ENCODE measurements around the gene TBC1D4. TPM values are rescaled to one million over a fixed set of nuclear protein-coding genes. Genes with fewer than 3 reads are reported as not detected.

The TBC1D4 gene
- total and polyA plus RNA-seq, 10 of the 15 experiments (the other 5 are each of a cell fraction or from before 2014, with no cell fraction given), result 11.0 to 38.6 (median 25.5) TPM

- TF ChIP-seq, protein P1, sequence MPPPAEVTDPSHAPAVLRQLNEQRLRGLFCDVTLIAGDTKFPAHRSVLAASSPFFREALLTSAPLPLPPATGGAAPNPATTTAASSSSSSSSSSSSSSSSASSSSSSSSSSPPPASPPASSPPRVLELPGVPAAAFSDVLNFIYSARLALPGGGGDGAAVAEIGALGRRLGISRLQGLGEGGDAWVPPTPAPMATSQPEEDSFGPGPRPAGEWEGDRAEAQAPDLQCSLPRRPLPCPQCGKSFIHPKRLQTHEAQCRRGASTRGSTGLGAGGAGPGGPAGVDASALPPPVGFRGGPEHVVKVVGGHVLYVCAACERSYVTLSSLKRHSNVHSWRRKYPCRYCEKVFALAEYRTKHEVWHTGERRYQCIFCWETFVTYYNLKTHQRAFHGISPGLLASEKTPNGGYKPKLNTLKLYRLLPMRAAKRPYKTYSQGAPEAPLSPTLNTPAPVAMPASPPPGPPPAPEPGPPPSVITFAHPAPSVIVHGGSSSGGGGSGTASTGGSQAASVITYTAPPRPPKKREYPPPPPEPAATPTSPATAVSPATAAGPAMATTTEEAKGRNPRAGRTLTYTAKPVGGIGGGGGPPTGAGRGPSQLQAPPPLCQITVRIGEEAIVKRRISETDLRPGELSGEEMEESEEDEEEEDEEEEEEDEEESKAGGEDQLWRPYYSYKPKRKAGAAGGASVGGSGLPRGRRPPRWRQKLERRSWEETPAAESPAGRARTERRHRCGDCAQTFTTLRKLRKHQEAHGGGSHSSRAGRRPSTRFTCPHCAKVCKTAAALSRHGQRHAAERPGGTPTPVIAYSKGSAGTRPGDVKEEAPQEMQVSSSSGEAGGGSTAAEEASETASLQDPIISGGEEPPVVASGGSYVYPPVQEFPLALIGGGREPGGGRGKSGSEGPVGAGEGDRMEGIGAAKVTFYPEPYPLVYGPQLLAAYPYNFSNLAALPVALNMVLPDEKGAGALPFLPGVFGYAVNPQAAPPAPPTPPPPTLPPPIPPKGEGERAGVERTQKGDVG (CRISPR knock-in tag; IDR thresholded peaks at IDR 0.05), result no peak
- no peak for TF ChIP-seq E4F1 (IDR thresholded peaks at IDR 0.05; ENCODE audit: borderline replicate concordance, partially characterized antibody)
- no peak for TF ChIP-seq GABPA (IDR thresholded peaks at IDR 0.05; ENCODE audit: low read depth)
- TF ChIP-seq MAX (IDR thresholded peaks at IDR 0.05; ENCODE audit: low read depth, low read length), result no peak
- TF ChIP-seq TARDBP (IDR thresholded peaks at IDR 0.05; ENCODE audit: borderline replicate concordance), result 0 out of 2 replicates have a peak, but pooled peaks have one; percentile 31
- no peak for TF ChIP-seq BCLAF1 (IDR thresholded peaks at IDR 0.05)
- TF ChIP-seq RFX5 (IDR thresholded peaks at IDR 0.05; ENCODE audit: low read depth, low read length), result no peak
- TF ChIP-seq ZSCAN29 (IDR thresholded peaks at IDR 0.05), result no peak
- TF ChIP-seq ESRRA (IDR thresholded peaks at IDR 0.05; ENCODE audit: low read length), result no peak
- no peak; the same call in 1 of the 2 replicates for TF ChIP-seq CREM (IDR thresholded peaks at IDR 0.05; ENCODE audit: low read depth)
- TF ChIP-seq RCOR1 (conservative IDR thresholded peaks at IDR 0.05; ENCODE audit: low read depth, low read length), result peak; percentile 91
- peak; percentile 90 for TF ChIP-seq DPF2 (IDR thresholded peaks at IDR 0.05)
- TF ChIP-seq BRCA1 (IDR thresholded peaks at IDR 0.05; ENCODE audit: low read depth, low read length), result no peak
- peak; percentile 73; the same call in 1 of the 2 replicates for TF ChIP-seq RB1 (IDR thresholded peaks at IDR 0.05; ENCODE audit: borderline replicate concordance)
- TF ChIP-seq NFYA (IDR thresholded peaks at IDR 0.05; ENCODE audit: borderline replicate concordance, low read depth, low read length), result no peak
- no peak for TF ChIP-seq SREBF2 (IDR thresholded peaks at IDR 0.05; ENCODE audit: low read length)
- TF ChIP-seq EP300 (IDR thresholded peaks at IDR 0.05; ENCODE audit: borderline replicate concordance in 1 of 2, control insufficient read depth in 1 of 2, low read depth in 2 of 2, low read length in 2 of 2), result peak in 1 of 2 experiments; percentile 84; a peak in 2 of 4 replicates
- peak; percentile 35 for TF ChIP-seq KLF5 (IDR thresholded peaks at IDR 0.05; ENCODE audit: partially characterized antibody)
- peak; percentile 50; the same call in 1 of the 2 replicates for TF ChIP-seq ATF2 (IDR thresholded peaks at IDR 0.05; ENCODE audit: low read length)
Measured at GRCh38 chr13:75482070-75482819, at the start of gene TBC1D4 (continued).

All from GM12878 (cell line).